ENCODE measurements around the gene KBTBD12. TPM values are rescaled to one million over a fixed set of nuclear protein-coding genes. Genes with fewer than 3 reads are reported as not detected.

The KBTBD12 gene
- total RNA-seq, 1 donor from 2014 or later, result not detected

DNA sequence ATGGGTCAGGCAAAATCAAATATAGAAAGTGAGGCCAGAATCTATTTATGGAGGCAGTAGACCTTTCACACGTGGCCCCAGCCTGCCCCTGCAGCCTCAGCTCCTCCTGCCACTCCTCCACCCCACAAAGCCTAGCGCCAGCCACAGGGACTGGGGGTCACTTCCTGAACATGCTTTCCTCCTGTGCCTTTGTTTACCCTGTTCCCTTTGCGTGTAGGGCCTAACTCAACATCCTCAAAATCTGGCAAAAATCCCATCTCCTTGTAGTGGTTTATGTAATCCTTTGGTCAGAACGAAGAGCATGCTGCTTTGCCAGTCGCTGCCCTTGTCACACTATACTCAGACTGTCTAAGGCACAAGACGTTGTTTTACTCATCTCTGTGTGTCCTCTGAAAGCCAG, 39.6 kb downstream of the KBTBD12 start:
- no peak for TF ChIP-seq EZH2 (IDR thresholded peaks at IDR 0.05)
- TF ChIP-seq, protein P1, sequence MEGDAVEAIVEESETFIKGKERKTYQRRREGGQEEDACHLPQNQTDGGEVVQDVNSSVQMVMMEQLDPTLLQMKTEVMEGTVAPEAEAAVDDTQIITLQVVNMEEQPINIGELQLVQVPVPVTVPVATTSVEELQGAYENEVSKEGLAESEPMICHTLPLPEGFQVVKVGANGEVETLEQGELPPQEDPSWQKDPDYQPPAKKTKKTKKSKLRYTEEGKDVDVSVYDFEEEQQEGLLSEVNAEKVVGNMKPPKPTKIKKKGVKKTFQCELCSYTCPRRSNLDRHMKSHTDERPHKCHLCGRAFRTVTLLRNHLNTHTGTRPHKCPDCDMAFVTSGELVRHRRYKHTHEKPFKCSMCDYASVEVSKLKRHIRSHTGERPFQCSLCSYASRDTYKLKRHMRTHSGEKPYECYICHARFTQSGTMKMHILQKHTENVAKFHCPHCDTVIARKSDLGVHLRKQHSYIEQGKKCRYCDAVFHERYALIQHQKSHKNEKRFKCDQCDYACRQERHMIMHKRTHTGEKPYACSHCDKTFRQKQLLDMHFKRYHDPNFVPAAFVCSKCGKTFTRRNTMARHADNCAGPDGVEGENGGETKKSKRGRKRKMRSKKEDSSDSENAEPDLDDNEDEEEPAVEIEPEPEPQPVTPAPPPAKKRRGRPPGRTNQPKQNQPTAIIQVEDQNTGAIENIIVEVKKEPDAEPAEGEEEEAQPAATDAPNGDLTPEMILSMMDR (IDR thresholded peaks at IDR 0.05), result no peak
- TF ChIP-seq EZH2phosphoT487 (IDR thresholded peaks at IDR 0.05), result no peak
- Histone ChIP-seq H3K4me2 (no peak overlapping the region), H3K27ac (no peak overlapping the region), H3K4me3 (no peak overlapping the region), H3K9ac (no peak overlapping the region), H4K20me1 (ENCODE audit: low read depth) (no peaks in the 10 kb centered on the region), H2AFZ (replicated peaks) (no peak overlapping the region), H3K36me3 (no peaks in the 10 kb centered on the region), H3F3A (ENCODE audit: low read depth) (no peaks in the 10 kb centered on the region), H3K27me3 (no peaks in the 10 kb centered on the region), H3K79me2 (ENCODE audit: low read depth) (no peaks in the 10 kb centered on the region), H3K4me1 (no peaks in the 10 kb centered on the region), H3K9me3 (ENCODE audit: low read depth) (no peaks in the 10 kb centered on the region)
- H3K4me1 Mint-ChIP-seq, result peaks cover 16% of the 10 kb centered on the region
- no peak overlapping the region for H3K27ac Mint-ChIP-seq
- no peak for DNase-seq (ENCODE audit: low spot score)
- no peaks in the 10 kb centered on the region for H3K9me3 Mint-ChIP-seq
- no peaks in the 10 kb centered on the region for H3K36me3 Mint-ChIP-seq
- peaks cover 5% of the 10 kb centered on the region for H3K27me3 Mint-ChIP-seq (ENCODE audit: insufficient read depth, low read depth)
- no peak overlapping the region for H3K4me3 Mint-ChIP-seq

- Mint-ChIP-seq H3K27me3 (ENCODE audit: insufficient read depth, low read depth) (peaks cover 7% of the 10 kb centered on the region), H3K27ac (no peak overlapping the region), H3K9me3 (no peaks in the 10 kb centered on the region), H3K36me3 (no peaks in the 10 kb centered on the region), H3K4me3 (no peak overlapping the region), H3K4me1 (peaks cover 27% of the 10 kb centered on the region)
- no peak overlapping the region for H3K9ac ChIP-seq
- H3K4me1 ChIP-seq, result no peaks in the 10 kb centered on the region
- DNase-seq (ENCODE audit: low spot score), result no peak
- no peaks in the 10 kb centered on the region for H4K20me1 ChIP-seq (ENCODE audit: low read depth)
- TF ChIP-seq EZH2phosphoT487 (IDR thresholded peaks at IDR 0.05) (no peak), EZH2 (IDR thresholded peaks at IDR 0.05) (no peak)
- TF ChIP-seq, protein P1 (IDR thresholded peaks at IDR 0.05), result no peak
- H3K27me3 ChIP-seq, result no peaks in the 10 kb centered on the region
- no peak overlapping the region for H2AFZ ChIP-seq (replicated peaks)
- no peaks in the 10 kb centered on the region for H3K9me3 ChIP-seq (ENCODE audit: low read depth)
- H3K79me2 ChIP-seq (ENCODE audit: low read depth), result no peaks in the 10 kb centered on the region
- H3K27ac ChIP-seq, result no peak overlapping the region
- H3K36me3 ChIP-seq, result no peaks in the 10 kb centered on the region
- no peak overlapping the region for H3K4me3 ChIP-seq
- no peak overlapping the region for H3K4me2 ChIP-seq
- no peaks in the 10 kb centered on the region for H3F3A ChIP-seq (ENCODE audit: low read depth)
Observed at GRCh38 chr3:127955728-127956127, 40.7 kb downstream of the KBTBD12 start.

DNA sequence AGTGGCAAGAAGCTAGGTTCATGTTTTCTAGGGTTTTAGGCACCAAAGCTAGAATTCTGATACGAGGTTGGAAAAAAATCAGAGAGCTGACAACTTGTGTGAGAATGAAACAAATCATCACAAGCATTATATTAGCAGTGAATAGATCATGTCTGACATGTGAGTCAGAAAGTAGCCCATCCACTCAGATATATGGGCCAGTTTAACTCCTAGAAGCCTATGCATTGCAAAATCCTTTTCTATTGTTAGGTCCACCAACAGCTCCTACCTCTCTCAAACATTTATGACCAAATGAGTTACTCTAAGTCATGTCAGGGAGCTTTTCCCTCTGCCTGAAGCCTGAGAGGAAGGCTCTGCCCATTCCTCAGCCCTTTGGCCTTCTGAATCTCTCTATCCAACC, 44.0 kb downstream of the KBTBD12 start:
- Histone ChIP-seq H3K4me1 (no peaks in the 10 kb centered on the region), H3F3A (ENCODE audit: low read depth) (no peaks in the 10 kb centered on the region), H3K27me3 (no peaks in the 10 kb centered on the region), H3K9me3 (ENCODE audit: low read depth) (no peaks in the 10 kb centered on the region), H3K4me2 (no peak overlapping the region), H3K9ac (no peak overlapping the region), H2AFZ (replicated peaks) (no peak overlapping the region), H3K4me3 (no peak overlapping the region), H3K27ac (no peak overlapping the region), H4K20me1 (ENCODE audit: low read depth) (no peaks in the 10 kb centered on the region), H3K79me2 (ENCODE audit: low read depth) (no peaks in the 10 kb centered on the region), H3K36me3 (no peaks in the 10 kb centered on the region)
- no peak for DNase-seq (ENCODE audit: low spot score)
- Mint-ChIP-seq H3K4me1 (peaks cover 27% of the 10 kb centered on the region), H3K27ac (no peak overlapping the region), H3K9me3 (no peaks in the 10 kb centered on the region), H3K36me3 (no peaks in the 10 kb centered on the region), H3K27me3 (ENCODE audit: insufficient read depth, low read depth) (peaks cover 6% of the 10 kb centered on the region), H3K4me3 (no peak overlapping the region)
- no peak for TF ChIP-seq EZH2 (IDR thresholded peaks at IDR 0.05)
- no peak for TF ChIP-seq EZH2phosphoT487 (IDR thresholded peaks at IDR 0.05)
- TF ChIP-seq, protein P1 (IDR thresholded peaks at IDR 0.05), result no peak
